ENCODE measurements around the gene MGMT. TPM values are rescaled to one million over a fixed set of nuclear protein-coding genes. Genes with fewer than 3 reads are reported as not detected.

Gene MGMT
- total and polyA plus RNA-seq, 7 experiments from 2014 or later, result 17.6 to 37.1 (median 22.0) TPM

- peaks cover 5 to 76% (median 27%) of the 10 kb centered on the region in 11 donors for H3K9me3 Mint-ChIP-seq
- DNase-seq, result no peak
These were observed 162.9 kb downstream of the MGMT start for GRCh38 chr10:129629911-129630310.

GRCh38 chr10:129631006-129631405, 164.0 kb downstream of the MGMT start:
- Histone ChIP-seq H3K27ac (ENCODE audit: low read depth, low read length) (no peak overlapping the region), H3K4me1 (ENCODE audit: control insufficient read depth in 2 of 2, insufficient read depth in 2 of 2, low read length in 2 of 2) (no peaks in the 10 kb centered on the region), H3K9me3 (ENCODE audit: control insufficient read depth in 2 of 3, low read length in 3 of 3) (peaks cover 0 to 9% (median 0%) of the 10 kb centered on the region in 3 experiments), H3K4me3 (ENCODE audit: low read length) (no peak overlapping the region), H3K27me3 (ENCODE audit: control insufficient read depth in 2 of 2, insufficient read depth in 2 of 2, low read length in 2 of 2) (no peaks in the 10 kb centered on the region), H3K36me3 (ENCODE audit: control insufficient read depth in 2 of 3, insufficient read depth in 3 of 3, low read length in 3 of 3) (peaks cover 0 to 8% (median 0%) of the 10 kb centered on the region in 3 experiments)
- H3K36me3 Mint-ChIP-seq, result peaks cover 0 to 86% (median 73%) of the 10 kb centered on the region in 5 donors
- H3K27ac Mint-ChIP-seq, result no peak overlapping the region
- no peaks in the 10 kb centered on the region for H3K27me3 Mint-ChIP-seq
- POLR2A ChIA-PET, result no interaction called here
- ATAC-seq (no peak), DNase-seq (no peak)
- H3K9me3 Mint-ChIP-seq, result peaks cover 5 to 78% (median 27%) of the 10 kb centered on the region in 11 donors
- peaks cover 0 to 10% (median 7%) of the 10 kb centered on the region in 7 donors for H3K4me1 Mint-ChIP-seq
- intact Hi-C loops (cut with micrococcal nuclease), result no loop called here
- H3K4me3 Mint-ChIP-seq, result no peak overlapping the region
- CTCF ChIA-PET, result no interaction called here

More at GRCh38 chr10:129629911-129630310, 162.9 kb downstream of the MGMT start:
- ChIA-PET POLR2A (no interaction called here), CTCF (no interaction called here)
- Histone ChIP-seq H3K4me1 (ENCODE audit: control insufficient read depth in 2 of 2, insufficient read depth in 2 of 2, low read length in 2 of 2) (no peaks in the 10 kb centered on the region), H3K27ac (ENCODE audit: low read depth, low read length) (no peak overlapping the region), H3K27me3 (ENCODE audit: control insufficient read depth in 2 of 2, insufficient read depth in 2 of 2, low read length in 2 of 2) (no peaks in the 10 kb centered on the region), H3K36me3 (ENCODE audit: control insufficient read depth in 2 of 3, insufficient read depth in 3 of 3, low read length in 3 of 3) (peaks cover 0 to 7% (median 0%) of the 10 kb centered on the region in 3 experiments), H3K4me3 (ENCODE audit: low read length) (no peak overlapping the region), H3K9me3 (ENCODE audit: control insufficient read depth in 2 of 3, low read length in 3 of 3) (peaks cover 0 to 9% (median 0%) of the 10 kb centered on the region in 3 experiments)
- peaks cover 0 to 10% (median 7%) of the 10 kb centered on the region in 7 donors for H3K4me1 Mint-ChIP-seq
- intact Hi-C loops (cut with micrococcal nuclease), result no loop called here
- ATAC-seq, result no peak
- H3K36me3 Mint-ChIP-seq, result peaks cover 0 to 79% (median 71%) of the 10 kb centered on the region in 5 donors
- no peak overlapping the region for H3K4me3 Mint-ChIP-seq
- no peak overlapping the region for H3K27ac Mint-ChIP-seq
- H3K27me3 Mint-ChIP-seq, result no peaks in the 10 kb centered on the region

- H3K9me3 Mint-ChIP-seq, result peaks cover 5 to 68% (median 27%) of the 10 kb centered on the region in 11 donors
- DNase-seq, result no peak
These were observed 165.0 kb downstream of the MGMT start for GRCh38 chr10:129631870-129632623.

GRCh38 chr10:129637010-129637409, 170.0 kb downstream of the MGMT start:
- Mint-ChIP-seq H3K9me3 (peaks cover 5 to 34% (median 17%) of the 10 kb centered on the region in 11 donors), H3K4me3 (no peak overlapping the region), H3K27me3 (no peaks in the 10 kb centered on the region), H3K36me3 (peaks cover 0 to 76% (median 60%) of the 10 kb centered on the region in 5 donors), H3K27ac (no peak overlapping the region), H3K4me1 (no peaks in the 10 kb centered on the region)
- intact Hi-C loops (cut with micrococcal nuclease), result no loop called here
- ATAC-seq (no peak), DNase-seq (no peak)
- H3K4me3 ChIP-seq (ENCODE audit: low read length), result no peak overlapping the region
- H3K27ac ChIP-seq (ENCODE audit: low read depth, low read length), result no peak overlapping the region
- peaks cover 0 to 5% (median 0%) of the 10 kb centered on the region in 3 experiments for H3K9me3 ChIP-seq (ENCODE audit: control insufficient read depth in 2 of 3, low read length in 3 of 3)
- H3K36me3 ChIP-seq (ENCODE audit: control insufficient read depth in 2 of 3, insufficient read depth in 3 of 3, low read length in 3 of 3), result peaks cover 0 to 4% (median 0%) of the 10 kb centered on the region in 3 experiments
- no peaks in the 10 kb centered on the region for H3K4me1 ChIP-seq (ENCODE audit: control insufficient read depth in 2 of 2, insufficient read depth in 2 of 2, low read length in 2 of 2)
- CTCF ChIA-PET, result no interaction called here
- POLR2A ChIA-PET, result no interaction called here
- no peaks in the 10 kb centered on the region for H3K27me3 ChIP-seq (ENCODE audit: control insufficient read depth in 2 of 2, insufficient read depth in 2 of 2, low read length in 2 of 2)

More at GRCh38 chr10:129631870-129632623, 165.0 kb downstream of the MGMT start:
- Histone ChIP-seq H3K36me3 (ENCODE audit: control insufficient read depth in 2 of 3, insufficient read depth in 3 of 3, low read length in 3 of 3) (peaks cover 0 to 11% (median 0%) of the 10 kb centered on the region in 3 experiments), H3K27me3 (ENCODE audit: control insufficient read depth in 2 of 2, insufficient read depth in 2 of 2, low read length in 2 of 2) (no peaks in the 10 kb centered on the region), H3K4me1 (ENCODE audit: control insufficient read depth in 2 of 2, insufficient read depth in 2 of 2, low read length in 2 of 2) (no peaks in the 10 kb centered on the region), H3K9me3 (ENCODE audit: control insufficient read depth in 2 of 3, low read length in 3 of 3) (peaks cover 0 to 9% (median 0%) of the 10 kb centered on the region in 3 experiments), H3K27ac (ENCODE audit: low read depth, low read length) (no peak overlapping the region), H3K4me3 (ENCODE audit: low read length) (no peak overlapping the region)
- Mint-ChIP-seq H3K27me3 (no peaks in the 10 kb centered on the region), H3K27ac (no peak overlapping the region), H3K36me3 (peaks cover 0 to 82% (median 76%) of the 10 kb centered on the region in 5 donors), H3K4me3 (no peak overlapping the region), H3K4me1 (peaks cover 0 to 8% (median 5%) of the 10 kb centered on the region in 7 donors)
- ChIA-PET CTCF (no interaction called here), POLR2A (no interaction called here)
- intact Hi-C loops (cut with micrococcal nuclease), result no loop called here
- no peak for ATAC-seq

- Histone ChIP-seq H3K4me1 (ENCODE audit: control insufficient read depth in 2 of 2, insufficient read depth in 2 of 2, low read length in 2 of 2) (no peaks in the 10 kb centered on the region), H3K4me3 (ENCODE audit: low read length) (no peak overlapping the region), H3K36me3 (ENCODE audit: control insufficient read depth in 2 of 3, insufficient read depth in 3 of 3, low read length in 3 of 3) (peaks cover 0 to 4% (median 0%) of the 10 kb centered on the region in 3 experiments), H3K27ac (ENCODE audit: low read depth, low read length) (no peak overlapping the region), H3K27me3 (ENCODE audit: control insufficient read depth in 2 of 2, insufficient read depth in 2 of 2, low read length in 2 of 2) (no peaks in the 10 kb centered on the region), H3K9me3 (ENCODE audit: control insufficient read depth in 2 of 3, low read length in 3 of 3) (peaks cover 0 to 5% (median 0%) of the 10 kb centered on the region in 3 experiments)
- peaks cover 0 to 74% (median 51%) of the 10 kb centered on the region in 5 donors for H3K36me3 Mint-ChIP-seq
- H3K27ac Mint-ChIP-seq, result no peak overlapping the region
- no peaks in the 10 kb centered on the region for H3K4me1 Mint-ChIP-seq
- DNase-seq (no peak), ATAC-seq (no peak)
- ChIA-PET CTCF (no interaction called here), POLR2A (no interaction called here)
- intact Hi-C loops (cut with micrococcal nuclease), result no loop called here
- peaks cover 5 to 28% (median 13%) of the 10 kb centered on the region in 11 donors for H3K9me3 Mint-ChIP-seq
- H3K4me3 Mint-ChIP-seq, result no peak overlapping the region
- H3K27me3 Mint-ChIP-seq, result no peaks in the 10 kb centered on the region
These were observed 170.8 kb downstream of the MGMT start for GRCh38 chr10:129637846-129638245.

- H3K27ac Mint-ChIP-seq, result no peak overlapping the region
- Histone ChIP-seq H3K27me3 (ENCODE audit: control insufficient read depth in 2 of 2, insufficient read depth in 2 of 2, low read length in 2 of 2) (no peaks in the 10 kb centered on the region), H3K4me3 (ENCODE audit: low read length) (no peak overlapping the region), H3K4me1 (ENCODE audit: control insufficient read depth in 2 of 2, insufficient read depth in 2 of 2, low read length in 2 of 2) (no peaks in the 10 kb centered on the region), H3K27ac (ENCODE audit: low read depth, low read length) (no peak overlapping the region), H3K36me3 (ENCODE audit: control insufficient read depth in 2 of 3, insufficient read depth in 3 of 3, low read length in 3 of 3) (peaks cover 0 to 5% (median 0%) of the 10 kb centered on the region in 3 experiments), H3K9me3 (ENCODE audit: control insufficient read depth in 2 of 3, low read length in 3 of 3) (no peaks in the 10 kb centered on the region)
- peaks cover 0 to 5% (median 0%) of the 10 kb centered on the region in 7 donors for H3K4me1 Mint-ChIP-seq
- intact Hi-C loops (cut with micrococcal nuclease), result no loop called here
- peaks cover 0 to 10% (median 0%) of the 10 kb centered on the region in 11 donors for H3K9me3 Mint-ChIP-seq
- H3K4me3 Mint-ChIP-seq, result no peak overlapping the region
- ChIA-PET CTCF (no interaction called here), POLR2A (no interaction called here)
- DNase-seq (no peak), ATAC-seq (no peak)
- peaks cover 0 to 63% (median 28%) of the 10 kb centered on the region in 5 donors for H3K36me3 Mint-ChIP-seq
- no peaks in the 10 kb centered on the region for H3K27me3 Mint-ChIP-seq
These were observed 174.3 kb downstream of the MGMT start for GRCh38 chr10:129641351-129641750.
